HG03571 (cell line): ENCODE measurements around the gene EXOC3L4.

Experiments
- ATAC-seq: cut with Tn5 transposase; IDR thresholded peaks from one replicate; pipeline ENCODE4 v1.9.1; 2021; ENCODE audit not compliant: unreplicated experiment

The EXOC3L4 gene

DNA sequence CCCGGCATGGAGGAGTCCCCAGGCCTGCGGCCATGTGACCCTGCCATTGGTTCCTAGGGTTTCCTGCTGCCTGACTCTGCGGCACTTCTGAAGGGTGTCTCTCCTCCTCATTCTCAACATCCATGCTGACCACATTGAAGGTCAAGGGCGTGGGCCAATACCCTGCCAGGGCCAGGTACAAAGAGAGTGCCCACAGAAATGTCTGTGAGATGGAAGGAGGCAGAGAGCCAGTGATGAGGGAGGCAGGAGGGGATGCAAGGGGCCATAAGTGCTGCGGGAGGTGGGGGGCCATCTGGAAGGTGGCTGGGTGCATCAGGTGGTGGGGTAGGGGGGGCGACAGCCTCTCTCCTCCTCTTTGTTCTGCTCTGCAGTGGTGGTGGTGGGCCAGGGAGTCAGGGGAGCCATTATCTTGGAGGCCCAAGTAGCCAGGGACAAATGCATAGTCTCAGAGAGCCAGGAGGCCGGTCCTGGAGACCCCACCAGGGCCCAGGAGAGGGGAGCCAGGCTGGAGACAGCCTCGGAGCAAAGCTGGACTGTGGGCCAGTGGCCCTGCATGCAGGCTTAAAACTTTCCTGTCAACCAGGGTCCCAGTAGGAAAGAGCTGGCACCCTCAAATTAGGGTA, 24.2 kb upstream of the EXOC3L4 start:
- ATAC-seq = no peak

- ATAC-seq = no peak
Observed at GRCh38 chr14:103070971-103071542, 23.5 kb upstream of the EXOC3L4 start.

DNA sequence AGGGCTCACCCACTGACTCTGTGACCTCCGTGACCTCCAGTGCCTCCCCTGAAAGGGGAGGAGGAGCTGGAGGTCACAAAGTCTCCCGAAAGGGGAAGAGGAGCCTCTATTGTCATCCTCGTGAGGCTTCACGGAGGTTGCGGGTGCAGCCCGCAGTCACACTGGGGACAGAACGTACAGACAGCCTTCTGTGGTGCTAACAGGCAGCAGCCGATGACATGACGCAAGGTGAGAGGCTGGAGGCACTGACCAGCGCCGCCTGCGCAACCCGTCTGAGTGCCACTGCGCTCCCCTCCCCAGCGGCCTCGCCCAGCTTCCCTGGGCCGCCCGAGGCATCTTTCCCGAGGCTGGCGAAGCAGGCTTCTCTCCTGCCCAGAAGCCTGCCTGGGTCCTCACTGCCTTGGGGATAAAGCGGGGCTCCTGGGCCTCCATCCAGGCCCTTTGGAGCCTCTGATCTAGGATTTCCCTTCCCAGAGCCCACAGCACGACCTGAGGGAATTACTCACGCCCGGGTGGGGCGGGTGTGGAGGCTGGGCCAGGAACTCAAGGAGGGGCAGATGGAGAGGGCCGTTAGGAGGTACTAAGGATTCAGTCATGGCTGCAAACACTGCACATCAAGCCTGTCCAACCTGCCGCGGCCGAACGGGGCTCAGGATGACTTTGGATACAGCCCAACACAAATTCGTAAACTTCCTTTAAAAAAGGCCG, 22.8 kb upstream of the EXOC3L4 start:
- ATAC-seq = no peak

- ATAC-seq = no peak
Observed at GRCh38 chr14:103072595-103073366, 21.7 kb upstream of the EXOC3L4 start.

- ATAC-seq = no peak
Observed at GRCh38 chr14:103073367-103073875, 21.1 kb upstream of the EXOC3L4 start.

DNA sequence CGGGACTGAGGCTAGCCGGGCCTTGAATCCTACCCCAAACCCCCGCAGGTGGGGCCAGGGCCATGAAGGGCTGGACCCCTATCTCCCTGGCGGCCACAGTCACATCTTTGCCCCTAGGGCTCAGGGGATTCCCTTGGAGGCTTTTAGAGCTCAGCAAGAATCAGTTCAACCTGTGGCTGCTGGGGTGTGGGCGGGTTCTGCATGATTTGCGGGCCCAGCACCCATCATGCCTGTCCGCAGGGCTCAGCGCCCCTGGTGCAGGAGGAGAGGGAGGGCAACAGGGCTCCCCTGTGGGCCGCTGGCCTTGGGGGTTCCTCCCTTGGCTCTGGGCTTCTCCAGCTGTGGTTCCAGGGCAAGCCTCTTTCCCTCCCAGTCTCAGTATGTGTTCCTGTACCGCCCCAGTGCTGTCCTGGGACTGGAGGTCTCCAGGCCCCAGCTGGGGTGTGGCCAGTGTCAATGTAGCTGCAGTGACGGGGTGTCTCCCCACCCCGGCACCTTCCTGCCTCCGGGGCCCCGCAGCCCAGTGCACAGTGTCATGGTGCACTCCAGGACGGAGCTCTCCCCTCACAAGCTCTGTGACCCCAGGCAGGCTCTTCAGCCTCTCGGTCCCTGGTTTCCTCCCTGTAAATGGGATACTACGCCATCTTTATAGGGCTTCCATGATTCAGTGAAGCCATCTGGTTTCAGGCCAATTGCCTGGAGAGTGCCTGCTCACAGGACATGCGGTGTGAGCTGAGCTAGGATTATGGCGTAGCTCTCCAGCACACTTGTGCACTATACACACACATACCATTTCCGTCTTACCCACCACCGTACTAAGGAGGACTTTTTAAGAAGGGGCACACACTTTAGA, 20.4 kb upstream of the EXOC3L4 start:
- no peak for ATAC-seq

- ATAC-seq = no peak
Observed at GRCh38 chr14:103074729-103075367, 19.7 kb upstream of the EXOC3L4 start.

DNA sequence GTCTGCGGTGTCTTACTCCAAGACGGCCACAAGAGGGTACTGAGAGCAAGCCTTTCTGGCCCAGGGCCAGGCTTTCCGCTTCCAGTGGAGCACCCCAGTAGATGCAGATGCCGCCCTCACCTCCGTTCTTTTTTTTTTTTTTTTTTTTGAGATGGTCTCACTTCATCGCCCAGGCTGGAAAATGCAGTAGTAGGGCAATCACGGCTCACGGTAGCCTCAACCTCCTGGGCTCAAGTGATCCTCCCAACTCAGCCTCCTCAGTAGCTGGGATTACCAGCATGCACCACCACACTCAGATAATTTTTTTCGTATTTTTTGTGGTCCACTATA, 16.1 kb upstream of the EXOC3L4 start:
- ATAC-seq = no peak

DNA sequence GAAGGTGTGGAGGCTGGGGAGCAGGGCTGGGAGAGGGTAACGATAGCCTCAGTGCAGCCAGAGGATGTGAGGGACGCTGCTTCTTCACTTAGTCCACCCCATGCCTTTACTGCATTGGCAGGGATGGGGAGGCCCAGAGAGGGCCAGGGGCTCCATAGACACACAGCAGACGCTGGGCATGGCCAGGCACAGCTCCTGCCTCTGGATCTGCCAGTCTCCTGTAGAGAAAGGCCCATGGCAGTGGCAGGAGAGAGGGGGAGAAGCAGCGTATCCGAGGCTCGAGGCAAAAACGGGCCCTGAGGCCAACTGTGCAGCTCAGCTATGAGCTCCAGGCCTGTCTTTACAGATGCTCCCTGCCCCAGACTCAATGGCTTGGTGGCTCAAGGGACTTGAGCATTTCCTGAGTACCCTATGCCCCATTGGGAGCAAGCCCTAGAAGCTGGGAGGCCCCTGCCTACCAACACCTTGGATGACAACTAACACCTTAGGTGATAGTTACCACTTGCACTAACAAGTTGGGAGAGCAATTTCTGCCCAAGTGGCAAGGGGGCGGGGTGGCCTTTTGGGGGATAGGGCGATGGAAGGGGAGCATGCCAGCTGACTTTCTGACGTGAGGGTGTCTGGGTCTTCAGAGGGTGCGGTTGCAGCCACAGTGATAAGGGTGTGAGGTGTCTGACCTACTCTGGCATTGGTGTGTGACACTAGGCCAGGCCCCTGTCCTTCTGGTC, 15.5 kb upstream of the EXOC3L4 start:
- ATAC-seq = no peak

DNA sequence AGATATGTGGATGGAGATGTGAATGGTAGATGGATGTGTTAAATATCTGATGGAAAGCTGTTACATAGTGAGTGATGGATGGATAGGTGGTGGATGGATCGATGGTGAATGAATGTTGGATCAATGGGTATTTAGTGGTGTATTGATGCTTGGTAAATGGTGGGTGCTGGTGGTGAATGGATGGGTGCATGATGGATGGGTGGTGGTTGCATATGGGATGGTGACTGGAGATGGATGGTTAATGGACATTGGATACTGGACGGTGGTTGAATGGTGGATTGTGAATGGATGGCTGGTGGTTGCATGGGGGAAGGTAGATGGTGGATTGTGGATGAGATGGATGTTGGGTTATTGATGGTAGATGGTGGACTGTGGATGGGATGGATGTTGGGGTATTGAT, 12.6 kb upstream of the EXOC3L4 start:
- no peak for ATAC-seq

- ATAC-seq = no peak
Observed at GRCh38 chr14:103084021-103084919, 10.3 kb upstream of the EXOC3L4 start, which contains the start of gene LBHD2. Gene LBHD2, plus strand, starts transcription at chr14:103084210. Its CDS starts 1,803 bp downstream, at chr14:103086013.

DNA sequence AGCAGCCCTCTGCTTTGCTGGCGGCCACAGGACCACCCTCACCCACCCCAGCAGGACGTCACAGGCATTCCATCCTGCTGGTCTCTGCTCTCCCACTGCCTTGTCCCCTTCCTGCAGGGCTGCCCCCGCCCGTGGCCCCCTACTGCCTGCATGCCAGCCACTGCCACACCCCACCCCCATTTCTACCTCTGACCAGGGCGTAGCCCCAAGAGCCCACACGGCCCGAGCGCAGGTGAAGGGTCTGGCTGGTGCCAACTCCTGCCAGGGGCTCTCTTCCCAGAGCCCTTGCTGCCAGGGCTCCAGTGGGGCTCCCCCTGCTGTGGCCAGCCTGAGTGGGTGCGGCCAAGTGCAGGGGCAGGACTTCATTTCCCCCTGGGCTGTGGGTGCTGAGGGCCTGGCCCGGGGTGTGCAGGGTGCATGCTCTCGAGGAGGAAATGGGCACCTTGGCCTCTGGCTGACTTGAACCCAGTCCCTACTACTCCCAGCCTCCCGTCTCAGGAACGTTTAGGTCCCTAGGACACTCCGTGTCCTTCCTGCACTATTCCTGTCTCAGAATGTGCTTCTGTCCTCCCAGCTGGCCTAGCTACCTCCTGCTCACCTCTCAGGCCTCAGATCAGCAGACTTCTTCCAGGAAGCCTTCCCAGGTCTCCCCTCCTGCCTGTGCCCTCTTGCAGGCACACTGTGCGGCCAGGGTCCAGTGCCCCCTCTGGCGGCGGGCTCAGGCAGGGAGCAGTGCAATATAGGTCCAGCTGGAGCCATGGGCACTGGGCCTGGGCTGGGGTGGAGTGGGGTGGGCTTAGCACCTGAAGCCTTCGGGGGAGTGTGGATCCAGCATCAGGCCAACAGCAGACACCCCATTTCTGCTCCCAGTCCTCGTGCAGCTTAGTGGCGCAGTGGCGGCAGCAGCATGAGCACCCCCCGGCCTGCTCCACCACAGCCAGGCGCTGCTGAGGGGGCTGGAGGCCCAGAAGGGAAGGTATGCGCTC, 9.1 kb upstream of the EXOC3L4 start:
- ATAC-seq = no peak

- no peak for ATAC-seq
Observed at GRCh38 chr14:103086771-103087342, 7.7 kb upstream of the EXOC3L4 start.

DNA sequence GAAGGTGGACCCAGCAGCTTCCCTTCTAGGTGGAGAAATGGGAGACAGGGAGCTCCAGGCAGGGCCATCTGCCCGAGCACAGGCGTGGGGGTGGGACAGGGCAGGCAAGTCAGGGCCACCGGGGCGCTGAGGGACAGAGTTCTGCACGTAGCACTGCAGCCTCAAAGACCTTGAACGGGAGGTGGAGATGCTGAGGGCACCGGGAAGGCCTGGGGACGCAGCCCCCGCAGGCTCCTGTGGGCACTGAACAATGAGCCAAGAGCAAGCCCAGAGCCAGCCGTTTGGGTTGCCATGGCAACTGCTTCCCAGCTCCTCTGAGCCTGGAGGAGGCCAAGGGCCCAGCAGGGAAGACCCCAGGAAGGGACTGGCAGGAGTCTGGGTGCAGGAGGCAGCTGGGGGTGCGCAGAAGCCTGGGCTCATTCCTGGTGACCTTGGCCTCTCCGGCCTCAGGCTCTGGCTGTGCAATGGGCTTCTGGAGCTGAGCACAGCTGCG, 7.1 kb upstream of the EXOC3L4 start:
- no peak for ATAC-seq

DNA sequence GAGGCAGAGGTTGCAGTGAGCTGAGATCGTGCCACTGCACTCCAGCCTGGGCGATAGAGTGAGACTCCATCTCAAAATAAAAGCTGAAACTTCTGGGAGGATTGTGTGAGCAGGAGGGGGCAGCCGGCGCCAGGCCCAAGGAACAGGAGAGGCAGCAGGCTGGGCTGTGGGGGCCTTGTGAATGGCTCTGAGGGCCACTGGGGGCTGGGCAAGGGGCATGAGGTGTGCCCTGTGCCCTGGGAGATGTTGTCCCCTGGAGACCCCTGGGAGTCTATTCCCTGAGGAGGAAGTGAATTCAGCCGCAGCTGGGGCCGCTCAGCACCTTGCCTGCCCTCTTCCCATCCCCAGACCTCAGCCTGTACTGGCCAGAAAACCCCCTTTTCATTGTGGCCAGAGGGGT, 5.6 kb upstream of the EXOC3L4 start:
- ATAC-seq = no peak

GRCh38 chr14:103089386-103090335, 4.9 kb upstream of the EXOC3L4 start:
- ATAC-seq = no peak
